HG03045 (cell line): ENCODE results near the gene MON1B.
"Not testable (repeated sequence)": the region's sequence is repeated elsewhere in the genome, so short reads cannot be mapped to it uniquely, and the experiment has no call there.

Source experiments
- ATAC-seq: cut with Tn5 transposase; IDR thresholded peaks from one replicate; pipeline ENCODE4 v1.9.1; 2021; ENCODE audit warnings: mild to moderate bottlenecking, moderate library complexity; ENCODE audit not compliant: unreplicated experiment

MON1B gene

GRCh38 chr16:77190478-77191258 lies at the start of gene MON1B:
MON1B (plus strand) TSS chr16:77191190; CDS start chr16:77191486, 296 bp downstream.
- peak; percentile 98 for ATAC-seq

- no peak for ATAC-seq
Measured at GRCh38 chr16:77143364-77143763, 47.6 kb upstream of the MON1B start.

GRCh38 chr16:77148121-77148520 lies 42.9 kb upstream of the MON1B start:
- no peak for ATAC-seq

- ATAC-seq: no peak
Measured at GRCh38 chr16:77157346-77158058, 33.5 kb upstream of the MON1B start.

GRCh38 chr16:77158293-77158692 lies 32.7 kb upstream of the MON1B start:
- no peak for ATAC-seq

GRCh38 chr16:77165006-77165405 lies 26.0 kb upstream of the MON1B start:
- ATAC-seq: no peak

- not testable (repeated sequence) for ATAC-seq
Measured at GRCh38 chr16:77165536-77166236, 25.3 kb upstream of the MON1B start.

GRCh38 chr16:77166726-77167125 lies 24.3 kb upstream of the MON1B start:
- ATAC-seq: no peak

GRCh38 chr16:77168901-77169300 lies 22.1 kb upstream of the MON1B start:
- no peak for ATAC-seq

GRCh38 chr16:77169650-77170236 lies 21.2 kb upstream of the MON1B start:
- ATAC-seq: peak; percentile 76

- ATAC-seq: no peak
Measured at GRCh38 chr16:77170805-77171204, 20.2 kb upstream of the MON1B start.

GRCh38 chr16:77171745-77172635 lies 19.0 kb upstream of the MON1B start:
- ATAC-seq: peak; percentile 71

- no peak for ATAC-seq
Measured at GRCh38 chr16:77172951-77173350, 18.0 kb upstream of the MON1B start.

- no peak for ATAC-seq
Measured at GRCh38 chr16:77183137-77183536, 7.9 kb upstream of the MON1B start.

- not testable (repeated sequence) for ATAC-seq
Measured at GRCh38 chr16:77186298-77186697, 4.7 kb upstream of the MON1B start.

GRCh38 chr16:77190190-77190477 lies 856 bp upstream of the MON1B start:
- peak; percentile 1 for ATAC-seq

GRCh38 chr16:77191259-77191969 lies 424 bp downstream of the MON1B start:
- ATAC-seq: peak; percentile 0

- ATAC-seq: no peak
Measured at GRCh38 chr16:77193377-77193776, 2.4 kb downstream of the MON1B start.

GRCh38 chr16:77194295-77195231 lies 3.6 kb downstream of the MON1B start:
- no peak for ATAC-seq
